Endothelial cell of umbilical vein (primary cell): ENCODE data around the gene SH3BP5. TPM values are rescaled to one million over a fixed set of nuclear protein-coding genes. Genes with fewer than 3 reads are reported as not detected.

Experiments used
- BruUV-seq: library from RNA; stranded (reverse); fragments of 400-500 nt; replicated peaks from 2 replicates; lab custom pipeline; 2021; lab: Mats Ljungman, UMichigan
- CTCF ChIA-PET: fragments of 300-600, 350-600 bp; sonication (Branson Sonifier 250); formaldehyde crosslinking; loops from one replicate; lab custom pipeline; 2021; ENCODE audit warnings: antibody characterized with exemption, inconsistent platforms; lab: Charles Lee
- POLR2A ChIA-PET: fragments of 300-600, 350-600 bp; sonication (Branson Sonifier 250); formaldehyde crosslinking; loops from one replicate; lab custom pipeline; 2021; ENCODE audit warnings: antibody characterized with exemption, inconsistent platforms; lab: Charles Lee
- DNase-seq: peaks from one replicate; pipeline ENCODE4 v3.0.0-alpha.2; 2011; ENCODE audit warnings: low read depth, low spot score
- FAIRE-seq: peaks from 2 replicates; lab custom pipeline; 2011; peaks lifted over from hg19 to GRCh38; lab: Jason Lieb, UNC
- H2AFZ ChIP-seq: 2 replicates; pipeline ENCODE4 v1.6.0; 2012; ENCODE audit warnings: low read depth, low read length, control low read depth, inconsistent platforms
- H3K27ac ChIP-seq: 2 replicates; pipeline ENCODE4 v1.5.1; 2011; ENCODE audit warnings: low read depth, mild to moderate bottlenecking, control low read depth, low read length, moderate library complexity; ENCODE audit not compliant: insufficient read depth
- H3K27me3 ChIP-seq, 2 experiments: 2 replicates each; pipeline versions ENCODE4 v1.6.0 to v1.6.1; 2011; ENCODE audit warnings: low read length in 2 of 2, mixed read lengths in 1 of 2; ENCODE audit not compliant: control insufficient read depth in 2 of 2, insufficient read depth in 2 of 2
- H3K36me3 ChIP-seq, 2 experiments: 2 replicates in 1 of 2; 3 replicates in 1 of 2; pipeline ENCODE4 v1.5.1; 2011; ENCODE audit warnings: low read length in 2 of 2, mild to moderate bottlenecking in 1 of 2, moderate library complexity in 1 of 2; ENCODE audit not compliant: control insufficient read depth in 2 of 2, insufficient read depth in 2 of 2; ENCODE audit errors: extremely low read depth in 1 of 2
- H3K4me1 ChIP-seq: 3 replicates; pipeline ENCODE4 v1.5.1; 2011; ENCODE audit warnings: mild to moderate bottlenecking, low read length; ENCODE audit not compliant: control insufficient read depth, insufficient read depth; ENCODE audit errors: extremely low read depth
- H3K4me2 ChIP-seq: 2 replicates; pipeline ENCODE4 v1.6.1; 2011; ENCODE audit warnings: low read length, control low read depth, mixed read lengths; ENCODE audit not compliant: insufficient read depth
- H3K4me3 ChIP-seq, 3 experiments: fragments of 200-600 bp in 1 of 3; sonication (generic), shearing (Covaris generic) in 1 of 3; replicated peaks in 1 of 3; 2 replicates each; pipeline ENCODE4 v1.5.1; 2011 to 2016; ENCODE audit warnings: control low read depth in 3 of 3, low read length in 3 of 3, mild to moderate bottlenecking in 2 of 3, inconsistent platforms in 1 of 3, low read depth in 1 of 3, moderate library complexity in 1 of 3; ENCODE audit not compliant: insufficient read depth in 1 of 3
- H3K79me2 ChIP-seq: 2 replicates; pipeline ENCODE4 v1.6.0; 2012; ENCODE audit warnings: low read length, inconsistent platforms; ENCODE audit not compliant: control insufficient read depth, insufficient read depth
- H3K9ac ChIP-seq: replicated peaks from 2 replicates; pipeline ENCODE3; 2011; ENCODE audit warnings: low read length, control low read depth; ENCODE audit not compliant: insufficient read depth; ENCODE audit errors: extremely low read depth
- H3K9me1 ChIP-seq: replicated peaks from 3 replicates; pipeline ENCODE4 v1.6.0; 2011; ENCODE audit warnings: mild to moderate bottlenecking, low read length; ENCODE audit not compliant: control insufficient read depth, insufficient read depth; ENCODE audit errors: extremely low read depth
- H3K9me3 ChIP-seq: replicated peaks from 2 replicates; pipeline ENCODE4 v1.5.1; 2012; ENCODE audit warnings: low read length, inconsistent platforms; ENCODE audit not compliant: control insufficient read depth, insufficient read depth
- H4K20me1 ChIP-seq: replicated peaks from 2 replicates; pipeline ENCODE3; 2011; ENCODE audit warnings: mild to moderate bottlenecking, low read length; ENCODE audit not compliant: control insufficient read depth, insufficient read depth; ENCODE audit errors: extremely low read depth
- CTCF ChIP-seq, 2 donors: IDR thresholded peaks; 1 replicate in 1 of 2; 2 replicates in 1 of 2; pipeline ENCODE4 v1.5.1; 2011; ENCODE audit warnings: low read length in 2 of 2, mild to moderate bottlenecking in 2 of 2, moderate library complexity in 2 of 2, control low read depth in 1 of 2, inconsistent platforms in 1 of 2, low read depth in 1 of 2; ENCODE audit not compliant: insufficient read depth in 1 of 2; ENCODE audit errors: extremely low read depth in 1 of 2
- EZH2 ChIP-seq: IDR thresholded peaks from 2 replicates; pipeline ENCODE4 v1.6.1; 2012; ENCODE audit warnings: borderline replicate concordance, low read depth, mild to moderate bottlenecking, moderate library complexity, low read length, inconsistent platforms; ENCODE audit not compliant: severe bottlenecking
- FOS ChIP-seq: IDR thresholded peaks from 2 replicates; pipeline ENCODE4 v1.6.1; 2011; ENCODE audit warnings: mild to moderate bottlenecking, low read length, moderate library complexity, borderline replicate concordance; ENCODE audit not compliant: insufficient read depth
- GATA2 ChIP-seq: IDR thresholded peaks from 2 replicates; pipeline ENCODE4 v1.7.0; 2011; ENCODE audit warnings: low read depth, mild to moderate bottlenecking, moderate library complexity, mixed read lengths, low read length; ENCODE audit not compliant: insufficient read length, insufficient read depth
- JUN ChIP-seq: IDR thresholded peaks from 2 replicates; pipeline ENCODE4 v1.6.1; 2011; ENCODE audit warnings: borderline replicate concordance, low read depth; ENCODE audit not compliant: insufficient read length, insufficient read depth
- MYC ChIP-seq: IDR thresholded peaks from one replicate; pipeline ENCODE4 v1.6.1; 2011; ENCODE audit warnings: mild to moderate bottlenecking, low read depth, low read length
- POLR2A ChIP-seq: IDR thresholded peaks from 2 replicates; pipeline ENCODE4 v1.6.1; 2012; ENCODE audit warnings: low read depth, mild to moderate bottlenecking, control low read depth, low read length
- POLR2AphosphoS5 ChIP-seq: IDR thresholded peaks from 2 replicates; pipeline ENCODE4 v1.6.1; 2012; ENCODE audit warnings: low read depth, mild to moderate bottlenecking, control low read depth, low read length, moderate library complexity; ENCODE audit not compliant: insufficient read depth
- dilution Hi-C: fragments of 300-500 bp; cut with MboI; formaldehyde crosslinking; loops from one replicate; pipeline ENCODE4 v1.15.0; 2019; ENCODE audit warnings: low sequenced_read_pairs; ENCODE audit not compliant: extremely low pct_ligation_motif_present
- intact Hi-C: fragments of 100-400 bp; cut with micrococcal nuclease; formaldehyde crosslinking; loops from one replicate; pipeline ENCODE4 v1.10.0; 2022
- polyA plus RNA-seq, 4 experiments: library from polyadenylated mRNA; depleted of rRNA in 3 of 4; stranded (reverse) in 3 of 4; unstranded in 1 of 4; fragments of >200 nt; gene quantifications; 2 replicates each; pipeline versions ENCODE4 v1.2.1 to v1.2.3, GENCODE V29; 2011 to 2012; ENCODE audit warnings: missing spikeins in 1 of 4
- total RNA-seq: library from RNA; stranded (reverse); gene quantifications from 2 replicates; pipeline ENCODE4 v1.2.3, GENCODE V29; 2021
- TF ChIP-seq, protein P1 (sequence below): IDR thresholded peaks from 2 replicates; pipeline ENCODE4 v1.6.1; 2011; ENCODE audit not compliant: insufficient read depth, insufficient read length

The SH3BP5 gene
- total and polyA plus RNA-seq, 2 donors (not counting 3 experiments of a cell fraction or from before 2014, with no cell fraction given) = 35.3 to 76.3 TPM

- H3K27me3 ChIP-seq = no peaks in the 10 kb centered on the region
- H2AFZ ChIP-seq = no peak overlapping the region
- BruUV-seq = no TSS peak
- H3K4me1 ChIP-seq = peaks cover 25% of the 10 kb centered on the region
- dilution Hi-C loops (no loop called here), intact Hi-C loops (no loop called here)
- no peak overlapping the region for H3K9ac ChIP-seq
- H3K4me3 ChIP-seq = no peak overlapping the region
- H3K9me3 ChIP-seq = no peaks in the 10 kb centered on the region
- H3K27ac ChIP-seq = no peak overlapping the region
- ChIA-PET CTCF (interaction anchor here (2.3 to 7.9 kb wide), 3 partner anchors 39 to 71 kb away, joined by 17 to 185 read pairs (median 18); no protein-coding TSS in a partner anchor), POLR2A (no interaction called here)
- FAIRE-seq (no peak), DNase-seq (no peak)
- H3K79me2 ChIP-seq = peaks cover 30% of the 10 kb centered on the region
- no peak overlapping the region for H3K4me2 ChIP-seq
- no peaks in the 10 kb centered on the region for H4K20me1 ChIP-seq
- H3K9me1 ChIP-seq = no peaks in the 10 kb centered on the region
- TF ChIP-seq FOS = no peak
- no peak for TF ChIP-seq MYC
- no peak for TF ChIP-seq POLR2AphosphoS5
- TF ChIP-seq, protein P1, sequence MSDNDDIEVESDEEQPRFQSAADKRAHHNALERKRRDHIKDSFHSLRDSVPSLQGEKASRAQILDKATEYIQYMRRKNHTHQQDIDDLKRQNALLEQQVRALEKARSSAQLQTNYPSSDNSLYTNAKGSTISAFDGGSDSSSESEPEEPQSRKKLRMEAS = no peak
- no peak for TF ChIP-seq EZH2
- TF ChIP-seq CTCF (IDR thresholded peaks at IDR 0.05; ENCODE audit: extremely low read depth in 1 of 2, insufficient read depth in 1 of 2, low read depth in 1 of 2, low read length in 2 of 2) = no peak
- no peak for TF ChIP-seq JUN
- no peak for TF ChIP-seq POLR2A
- TF ChIP-seq GATA2 = no peak
- no peaks in the 10 kb centered on the region for H3K36me3 ChIP-seq
Observed at GRCh38 chr3:15333956-15334263, 1.5 kb upstream of the SH3BP5 start.
